ENCODE results near the gene BSN.

GRCh38 chr3:49655731-49656285 lies 101.5 kb downstream of the BSN start:
- no peak for TF ChIP-seq NR3C1 (IDR thresholded peaks at IDR 0.05)
- no peak for TF ChIP-seq CTCF (IDR thresholded peaks at IDR 0.05)
- no peak for TF ChIP-seq EP300 (IDR thresholded peaks at IDR 0.05)
- no peak for TF ChIP-seq USF2 (IDR thresholded peaks at IDR 0.05)
- no peak for TF ChIP-seq RAD21 (conservative IDR thresholded peaks at IDR 0.05 in 1 of 2, IDR thresholded peaks at IDR 0.05 in 1 of 2)
- no peak for TF ChIP-seq NFE2L2 (conservative IDR thresholded peaks at IDR 0.05; ENCODE audit: low read length)
- TF ChIP-seq JUN (IDR thresholded peaks at IDR 0.05) = no peak
- no peak for TF ChIP-seq NPAS2 (CRISPR knock-in tag; IDR thresholded peaks at IDR 0.05; ENCODE audit: borderline replicate concordance)
